ENCODE measurements around the gene SPATA12. TPM values are rescaled to one million over a fixed set of nuclear protein-coding genes. Genes with fewer than 3 reads are reported as not detected.
A peak's percentile ranks its signal among the peaks of the same experiment; 100 is the strongest.

SPATA12 gene
- total RNA-seq, 4 donors from 2014 or later: not detected

DNA sequence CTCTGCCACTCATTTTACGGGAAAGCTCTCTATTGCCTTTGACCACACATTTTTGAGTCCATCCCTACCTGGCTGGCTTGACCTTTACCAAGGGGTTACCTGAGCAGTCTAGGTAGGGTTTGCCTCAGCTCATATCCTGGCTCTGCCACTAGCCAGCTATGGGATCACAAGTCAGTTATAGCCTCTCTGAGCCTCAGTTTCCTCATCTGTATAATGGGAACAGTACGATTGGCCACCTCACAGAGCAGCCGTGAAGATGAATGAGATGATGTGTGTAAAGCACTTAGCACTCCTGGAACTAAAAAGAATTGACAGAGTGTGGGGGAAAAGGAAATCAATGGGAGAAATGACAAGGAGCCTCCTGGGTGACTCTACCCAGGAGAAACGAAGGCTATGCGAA is 28.0 kb downstream of the SPATA12 start:
- Histone ChIP-seq H3K27ac (no peak overlapping the region), H3K4me1 (peaks cover 0 to 9% (median 0%) of the 10 kb centered on the region in 4 donors), H3K9me3 (no peaks in the 10 kb centered on the region), H3K36me3 (no peaks in the 10 kb centered on the region), H3K27me3 (no peaks in the 10 kb centered on the region), H3K4me3 (no peak overlapping the region)
- no peak for DNase-seq (ENCODE audit: low spot score in 2 of 2)
- 76 to 80% methylated on average over 5 of the region's 5 CpGs for WGBS, 2 donors
- TF ChIP-seq EP300 (IDR thresholded peaks at IDR 0.05): no peak
- no peak for TF ChIP-seq POLR2A (IDR thresholded peaks at IDR 0.05)
- TF ChIP-seq, protein P1, sequence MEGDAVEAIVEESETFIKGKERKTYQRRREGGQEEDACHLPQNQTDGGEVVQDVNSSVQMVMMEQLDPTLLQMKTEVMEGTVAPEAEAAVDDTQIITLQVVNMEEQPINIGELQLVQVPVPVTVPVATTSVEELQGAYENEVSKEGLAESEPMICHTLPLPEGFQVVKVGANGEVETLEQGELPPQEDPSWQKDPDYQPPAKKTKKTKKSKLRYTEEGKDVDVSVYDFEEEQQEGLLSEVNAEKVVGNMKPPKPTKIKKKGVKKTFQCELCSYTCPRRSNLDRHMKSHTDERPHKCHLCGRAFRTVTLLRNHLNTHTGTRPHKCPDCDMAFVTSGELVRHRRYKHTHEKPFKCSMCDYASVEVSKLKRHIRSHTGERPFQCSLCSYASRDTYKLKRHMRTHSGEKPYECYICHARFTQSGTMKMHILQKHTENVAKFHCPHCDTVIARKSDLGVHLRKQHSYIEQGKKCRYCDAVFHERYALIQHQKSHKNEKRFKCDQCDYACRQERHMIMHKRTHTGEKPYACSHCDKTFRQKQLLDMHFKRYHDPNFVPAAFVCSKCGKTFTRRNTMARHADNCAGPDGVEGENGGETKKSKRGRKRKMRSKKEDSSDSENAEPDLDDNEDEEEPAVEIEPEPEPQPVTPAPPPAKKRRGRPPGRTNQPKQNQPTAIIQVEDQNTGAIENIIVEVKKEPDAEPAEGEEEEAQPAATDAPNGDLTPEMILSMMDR (IDR thresholded peaks at IDR 0.05): no peak

- TF ChIP-seq, protein P1 (IDR thresholded peaks at IDR 0.05): no peak
- TF ChIP-seq EP300 (IDR thresholded peaks at IDR 0.05) (no peak), POLR2A (IDR thresholded peaks at IDR 0.05) (no peak)
- no peaks in the 10 kb centered on the region for H3K27me3 ChIP-seq
- H3K9me3 ChIP-seq: no peaks in the 10 kb centered on the region
- no peak overlapping the region for H3K4me3 ChIP-seq
- DNase-seq (ENCODE audit: low spot score in 2 of 2): no peak
- H3K4me1 ChIP-seq: peaks cover 0 to 9% (median 0%) of the 10 kb centered on the region in 4 donors
- no peaks in the 10 kb centered on the region for H3K36me3 ChIP-seq
- 85 to 86% methylated on average over 4 of the region's 4 CpGs for WGBS, 2 donors
- H3K27ac ChIP-seq: no peak overlapping the region
Measured at GRCh38 chr3:57089043-57089442, 28.6 kb downstream of the SPATA12 start.

GRCh38 chr3:57091521-57092273 is 31.2 kb downstream of the SPATA12 start:
- H3K27me3 ChIP-seq: no peaks in the 10 kb centered on the region
- 72 to 79% methylated on average over 3 of the region's 3 CpGs for WGBS, 2 donors
- no peak for TF ChIP-seq POLR2A (IDR thresholded peaks at IDR 0.05)
- no peak for TF ChIP-seq EP300 (IDR thresholded peaks at IDR 0.05)
- TF ChIP-seq, protein P1 (IDR thresholded peaks at IDR 0.05): no peak
- no peak for DNase-seq (ENCODE audit: low spot score in 2 of 2)
- H3K9me3 ChIP-seq: no peaks in the 10 kb centered on the region
- peak overlapping the region in 2 of 4 donors; percentile 18 to 38 for H3K27ac ChIP-seq
- H3K4me1 ChIP-seq: peaks cover 0 to 19% (median 0%) of the 10 kb centered on the region in 4 donors
- no peak overlapping the region for H3K4me3 ChIP-seq
- H3K36me3 ChIP-seq: peaks cover 0 to 11% (median 0%) of the 10 kb centered on the region in 3 donors

- no peak for TF ChIP-seq EP300 (IDR thresholded peaks at IDR 0.05)
- TF ChIP-seq, protein P1 (IDR thresholded peaks at IDR 0.05): no peak
- no peak for TF ChIP-seq POLR2A (IDR thresholded peaks at IDR 0.05)
- no peak for DNase-seq (ENCODE audit: low spot score in 2 of 2)
- Histone ChIP-seq H3K9me3 (no peaks in the 10 kb centered on the region), H3K27ac (no peak overlapping the region), H3K36me3 (peaks cover 0 to 28% (median 0%) of the 10 kb centered on the region in 3 donors), H3K4me1 (peaks cover 0 to 19% (median 0%) of the 10 kb centered on the region in 4 donors), H3K4me3 (no peak overlapping the region), H3K27me3 (no peaks in the 10 kb centered on the region)
Measured at GRCh38 chr3:57093489-57093888, 33.0 kb downstream of the SPATA12 start.

DNA sequence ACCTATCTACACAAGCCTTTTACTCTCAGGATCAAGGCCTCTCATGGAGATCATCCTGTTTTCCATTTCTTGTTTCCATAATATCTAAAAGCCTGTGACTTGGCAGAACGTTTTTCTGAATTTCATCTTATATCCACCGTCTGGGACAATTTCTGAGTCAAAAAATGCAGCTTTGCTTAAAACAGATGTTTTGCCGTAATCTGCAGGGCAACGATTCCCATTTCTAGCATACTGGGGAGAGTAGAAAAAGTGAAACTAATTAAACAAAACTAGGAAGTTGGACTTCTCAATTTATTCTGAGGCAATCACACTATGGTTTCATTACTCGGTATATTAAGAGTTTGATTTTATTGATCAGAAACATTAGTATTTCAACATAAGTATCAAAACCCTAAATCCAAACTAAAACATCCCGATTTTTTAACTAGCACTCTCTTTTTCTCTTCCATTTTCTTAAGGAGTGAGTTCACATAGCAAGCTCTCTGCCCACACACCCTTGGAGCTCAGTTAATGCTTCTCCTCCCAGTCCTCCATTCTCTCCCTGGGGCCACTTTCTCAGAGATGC is 33.6 kb downstream of the SPATA12 start:
- WGBS, 2 donors: 47 to 59% methylated on average over 6 of the region's 6 CpGs
- peaks cover 0 to 19% (median 0%) of the 10 kb centered on the region in 4 donors for H3K4me1 ChIP-seq
- TF ChIP-seq EP300 (IDR thresholded peaks at IDR 0.05) (no peak), POLR2A (IDR thresholded peaks at IDR 0.05) (no peak)
- TF ChIP-seq, protein P1 (IDR thresholded peaks at IDR 0.05): no peak

More for the DNA sequence above, 33.6 kb downstream of the SPATA12 start:
- Histone ChIP-seq H3K4me3 (peak overlapping the region in 1 of 4 donors; percentile 6), H3K27me3 (no peaks in the 10 kb centered on the region), H3K36me3 (peaks cover 0 to 32% (median 0%) of the 10 kb centered on the region in 3 donors), H3K9me3 (no peaks in the 10 kb centered on the region), H3K27ac (peak overlapping the region in 2 of 4 donors; percentile 18 to 47)
- DNase-seq (ENCODE audit: low spot score in 2 of 2): no peak

All from tibial nerve (tissue), 4 donors.